Measurements from ENCODE around the gene SLC39A5.

SLC39A5 gene, protein sequence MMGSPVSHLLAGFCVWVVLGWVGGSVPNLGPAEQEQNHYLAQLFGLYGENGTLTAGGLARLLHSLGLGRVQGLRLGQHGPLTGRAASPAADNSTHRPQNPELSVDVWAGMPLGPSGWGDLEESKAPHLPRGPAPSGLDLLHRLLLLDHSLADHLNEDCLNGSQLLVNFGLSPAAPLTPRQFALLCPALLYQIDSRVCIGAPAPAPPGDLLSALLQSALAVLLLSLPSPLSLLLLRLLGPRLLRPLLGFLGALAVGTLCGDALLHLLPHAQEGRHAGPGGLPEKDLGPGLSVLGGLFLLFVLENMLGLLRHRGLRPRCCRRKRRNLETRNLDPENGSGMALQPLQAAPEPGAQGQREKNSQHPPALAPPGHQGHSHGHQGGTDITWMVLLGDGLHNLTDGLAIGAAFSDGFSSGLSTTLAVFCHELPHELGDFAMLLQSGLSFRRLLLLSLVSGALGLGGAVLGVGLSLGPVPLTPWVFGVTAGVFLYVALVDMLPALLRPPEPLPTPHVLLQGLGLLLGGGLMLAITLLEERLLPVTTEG

DNA sequence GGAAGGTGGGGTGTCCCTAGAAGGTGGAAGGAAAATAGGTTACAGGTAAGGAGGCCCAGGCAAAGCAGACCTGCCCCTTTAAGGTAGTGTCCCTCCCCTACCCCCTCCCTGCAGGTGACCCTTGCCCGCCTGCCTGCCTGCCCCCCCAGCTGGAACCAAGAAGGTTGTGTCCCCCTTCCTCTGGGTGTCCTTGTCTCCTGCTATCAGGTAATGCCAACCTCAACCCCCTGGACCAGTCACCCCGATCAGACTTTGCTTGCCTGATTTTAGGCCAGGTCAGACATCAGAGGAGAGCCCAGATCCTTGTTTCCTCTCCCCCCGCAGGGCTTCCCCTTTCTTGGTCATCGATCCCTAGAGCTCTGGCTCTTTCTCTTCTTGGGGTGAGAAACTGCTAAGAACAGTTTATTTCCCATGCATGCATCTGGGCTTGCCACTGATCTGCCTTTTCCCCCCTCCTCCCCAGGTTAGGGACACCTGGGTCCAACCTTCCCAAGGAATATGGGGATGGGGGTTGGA, at the start of gene SLC39A5:
Gene SLC39A5, plus strand, starts transcription at position 136 of the 516 bp plus-strand sequence. CDS start 1,224 bp downstream, outside the sequence.
- no peaks in the 10 kb centered on the region for H3K9me3 ChIP-seq (ENCODE audit: control insufficient read depth, insufficient read depth, low read depth, low read length)
- H3K27ac ChIP-seq (ENCODE audit: low read depth, low read length) = no peak within 1 kb of the TSS

DNA sequence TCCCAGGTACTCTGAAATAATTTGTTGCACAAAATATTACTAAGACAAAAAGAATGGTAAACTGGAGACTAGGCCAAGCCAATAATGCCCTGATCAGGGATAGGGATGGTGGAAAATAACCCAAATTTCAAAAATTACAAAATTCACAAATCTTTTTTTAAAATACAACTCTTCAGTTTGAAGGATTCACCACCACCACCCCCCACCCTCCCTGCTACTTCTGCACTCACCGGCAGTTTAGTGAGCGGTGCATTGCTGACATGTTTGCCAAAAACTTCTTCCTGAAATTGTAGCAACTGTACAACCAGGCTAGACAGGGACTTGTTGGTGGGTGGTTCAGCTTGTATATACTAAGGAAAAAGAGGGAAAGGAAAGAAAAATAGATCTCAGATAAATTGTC, 42.9 kb upstream of the SLC39A5 start:
- no peaks in the 10 kb centered on the region for H3K9me3 ChIP-seq (ENCODE audit: control insufficient read depth, insufficient read depth, low read depth, low read length)
- peaks cover 54% of the 10 kb centered on the region for H3K36me3 ChIP-seq (ENCODE audit: control insufficient read depth, insufficient read depth, low read length)
- H3K27ac ChIP-seq (ENCODE audit: low read depth, low read length) = no peak overlapping the region
- H3K9ac ChIP-seq (ENCODE audit: low read length) = no peak overlapping the region
- H3K4me1 ChIP-seq (ENCODE audit: control insufficient read depth, insufficient read depth, low read length) = peaks cover 17% of the 10 kb centered on the region
- no peak overlapping the region for H3K4me3 ChIP-seq (ENCODE audit: low read depth, low read length)
- H3K27me3 ChIP-seq (ENCODE audit: control insufficient read depth, insufficient read depth, low read length) = no peaks in the 10 kb centered on the region

More for the DNA sequence above, at the start of gene SLC39A5:
- Histone ChIP-seq H3K27me3 (ENCODE audit: control insufficient read depth, insufficient read depth, low read length) (no peaks in the 10 kb centered on the region), H3K9ac (ENCODE audit: low read length) (no peak within 1 kb of the TSS), H3K36me3 (ENCODE audit: control insufficient read depth, insufficient read depth, low read length) (peaks cover 3% of the 10 kb centered on the region; the same call in 1 of the 2 replicates), H3K4me1 (ENCODE audit: control insufficient read depth, insufficient read depth, low read length) (no peaks in the 10 kb centered on the region), H3K4me3 (ENCODE audit: low read depth, low read length) (no peak within 1 kb of the TSS)

DNA sequence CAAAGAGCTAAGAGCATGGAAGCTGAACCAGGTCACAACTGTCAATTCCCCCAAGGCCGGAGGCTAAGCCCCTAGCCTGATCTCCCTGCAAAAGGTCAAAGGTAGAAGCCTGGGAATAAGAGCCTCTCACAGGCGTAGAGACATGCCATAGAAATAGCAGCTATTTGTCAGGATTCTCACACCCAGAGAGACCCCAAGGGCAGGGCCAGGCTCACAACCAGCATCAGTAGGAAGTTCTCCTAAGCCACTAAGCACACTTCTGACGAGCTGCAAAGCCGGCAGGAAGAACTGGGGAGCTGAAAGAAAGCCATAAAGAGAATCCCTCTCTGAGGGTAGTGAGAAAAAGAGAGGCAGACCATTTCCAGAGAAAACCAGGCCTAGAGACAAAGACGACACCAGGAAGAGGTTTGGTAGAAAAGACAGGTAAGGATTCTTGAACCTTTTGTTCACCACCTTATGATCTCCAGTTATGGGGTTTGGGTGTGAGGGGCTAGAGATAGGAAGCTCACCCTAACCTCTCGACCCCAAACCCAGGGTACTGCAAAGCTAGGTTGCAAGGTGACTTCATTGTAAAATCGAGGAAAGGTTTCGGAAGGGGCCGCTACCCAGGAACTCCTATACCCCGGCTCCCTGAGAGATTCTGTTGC, 41.6 kb upstream of the SLC39A5 start:
- Histone ChIP-seq H3K9ac (ENCODE audit: low read length) (peak overlapping the region; percentile 88), H3K27ac (ENCODE audit: low read depth, low read length) (peak overlapping the region; percentile 80), H3K9me3 (ENCODE audit: control insufficient read depth, insufficient read depth, low read depth, low read length) (no peaks in the 10 kb centered on the region), H3K27me3 (ENCODE audit: control insufficient read depth, insufficient read depth, low read length) (no peaks in the 10 kb centered on the region), H3K4me3 (ENCODE audit: low read depth, low read length) (peak overlapping the region; percentile 90), H3K36me3 (ENCODE audit: control insufficient read depth, insufficient read depth, low read length) (peaks cover 43% of the 10 kb centered on the region), H3K4me1 (ENCODE audit: control insufficient read depth, insufficient read depth, low read length) (peaks cover 17% of the 10 kb centered on the region)

DNA sequence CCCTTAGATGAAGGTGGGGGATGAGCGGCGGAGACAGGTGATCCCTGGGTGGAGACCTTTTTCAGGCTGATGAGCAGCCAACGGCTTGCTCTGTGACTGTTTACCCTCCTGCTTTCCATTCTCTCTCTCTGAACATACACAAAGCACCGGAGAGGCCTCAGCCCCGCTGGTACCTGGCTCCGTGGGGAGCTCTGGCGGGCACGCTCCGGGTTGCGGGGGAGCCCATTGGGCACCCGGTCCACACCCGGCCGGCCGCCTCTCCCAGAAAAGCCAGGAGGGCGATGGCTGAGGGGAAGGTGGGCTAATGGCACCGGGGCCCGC, 41.1 kb upstream of the SLC39A5 start:
- Histone ChIP-seq H3K27me3 (ENCODE audit: control insufficient read depth, insufficient read depth, low read length) (no peaks in the 10 kb centered on the region), H3K9me3 (ENCODE audit: control insufficient read depth, insufficient read depth, low read depth, low read length) (no peaks in the 10 kb centered on the region), H3K27ac (ENCODE audit: low read depth, low read length) (peak overlapping the region; percentile 80), H3K4me3 (ENCODE audit: low read depth, low read length) (peak overlapping the region; percentile 90), H3K9ac (ENCODE audit: low read length) (peak overlapping the region; percentile 88), H3K36me3 (ENCODE audit: control insufficient read depth, insufficient read depth, low read length) (peaks cover 38% of the 10 kb centered on the region), H3K4me1 (ENCODE audit: control insufficient read depth, insufficient read depth, low read length) (peaks cover 17% of the 10 kb centered on the region)

DNA sequence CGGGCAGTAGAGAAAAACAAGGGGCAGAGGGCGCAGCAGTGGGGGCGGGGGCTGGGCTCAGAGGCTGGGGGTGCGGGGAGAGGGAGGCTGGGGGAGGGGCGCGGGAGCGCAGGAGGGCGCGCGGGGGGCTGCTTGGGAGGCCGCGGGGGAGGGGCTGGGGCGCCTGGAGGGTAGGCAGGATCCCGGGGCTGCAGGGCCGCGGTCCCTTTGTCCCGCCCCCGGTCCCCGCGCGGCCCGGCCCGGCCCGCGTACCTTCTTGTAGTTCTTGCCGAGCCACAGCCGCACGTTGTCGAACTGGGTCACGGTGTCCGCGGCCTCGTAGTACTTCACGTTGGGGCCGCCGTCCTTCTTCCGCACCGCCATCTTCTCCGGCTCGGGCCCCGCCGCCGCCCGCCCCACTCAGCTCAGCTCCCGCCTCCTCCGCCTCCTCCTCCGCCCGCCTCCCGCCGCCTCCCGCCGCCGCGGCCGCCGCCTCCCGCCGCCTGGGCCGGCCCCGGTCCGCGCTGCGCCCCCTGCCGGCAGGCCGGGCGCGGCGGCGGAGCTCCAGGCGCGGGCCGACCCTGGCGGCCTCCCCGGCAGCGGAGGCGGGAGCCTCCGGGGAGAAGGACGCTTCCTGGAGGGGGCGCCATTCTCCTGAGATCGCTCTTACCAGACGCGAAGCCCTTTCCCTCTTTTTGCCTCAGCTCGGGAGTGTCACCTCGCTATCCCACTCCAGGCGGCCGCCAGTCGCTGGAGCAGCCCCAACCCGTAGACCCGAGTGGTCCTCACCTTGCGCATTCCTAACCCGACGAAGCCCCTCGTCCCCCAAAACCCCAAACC, 40.5 kb upstream of the SLC39A5 start, which contains the start of gene SMARCC2:
Gene SMARCC2, minus strand, starts transcription at position 385 of the 819 bp plus-strand sequence. Its CDS starts 22 bp downstream, at position 363.
- no peaks in the 10 kb centered on the region for H3K9me3 ChIP-seq (ENCODE audit: control insufficient read depth, insufficient read depth, low read depth, low read length)
- H3K36me3 ChIP-seq (ENCODE audit: control insufficient read depth, insufficient read depth, low read length) = peaks cover 33% of the 10 kb centered on the region
- peak within 1 kb of the TSS; percentile 80 for H3K27ac ChIP-seq (ENCODE audit: low read depth, low read length)
- H3K4me3 ChIP-seq (ENCODE audit: low read depth, low read length) = peak within 1 kb of the TSS; percentile 90
- H3K27me3 ChIP-seq (ENCODE audit: control insufficient read depth, insufficient read depth, low read length) = no peaks in the 10 kb centered on the region
- H3K9ac ChIP-seq (ENCODE audit: low read length) = peak within 1 kb of the TSS; percentile 88
- H3K4me1 ChIP-seq (ENCODE audit: control insufficient read depth, insufficient read depth, low read length) = peaks cover 17% of the 10 kb centered on the region

DNA sequence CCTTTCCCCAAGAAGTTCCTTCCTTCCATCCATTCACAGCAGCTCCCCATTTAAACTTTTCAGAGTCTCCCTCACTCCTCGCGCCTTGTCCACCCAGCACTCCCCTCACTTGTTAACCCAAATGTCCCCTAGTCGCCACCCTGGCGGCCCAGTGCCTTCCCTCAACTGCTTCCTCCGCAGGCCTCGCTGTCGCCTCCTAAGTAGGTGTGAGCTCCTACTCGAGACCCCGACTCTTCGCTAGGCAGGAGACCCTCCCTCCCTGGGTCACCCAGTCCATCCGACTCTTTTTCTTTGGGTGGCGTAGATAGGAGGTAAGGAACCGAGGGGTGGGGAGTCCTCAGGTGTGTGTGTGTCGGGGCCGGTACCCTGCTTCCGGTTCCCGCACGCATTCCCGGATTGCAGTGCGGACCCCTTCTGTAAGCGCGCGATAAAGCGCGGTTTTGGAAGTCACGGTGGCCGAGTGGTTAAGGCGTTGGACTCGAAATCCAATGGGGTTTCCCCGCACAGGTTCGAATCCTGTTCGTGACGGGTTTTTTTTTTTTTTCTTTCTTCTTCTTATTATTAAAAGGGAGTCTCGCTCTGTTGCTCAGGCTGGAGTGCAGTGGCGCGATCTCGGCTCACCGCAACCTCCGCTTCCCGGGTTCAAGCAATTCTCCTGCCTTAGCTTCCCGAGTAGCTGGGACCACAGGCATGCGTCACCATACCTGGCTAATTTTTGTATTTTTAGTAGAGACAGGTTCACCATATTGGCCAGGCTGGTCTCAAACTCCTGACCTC, 39.7 kb upstream of the SLC39A5 start:
- Histone ChIP-seq H3K27ac (ENCODE audit: low read depth, low read length) (peak overlapping the region; percentile 48; the same call in 1 of the 2 replicates), H3K9me3 (ENCODE audit: control insufficient read depth, insufficient read depth, low read depth, low read length) (no peaks in the 10 kb centered on the region), H3K4me3 (ENCODE audit: low read depth, low read length) (peak overlapping the region; percentile 90), H3K36me3 (ENCODE audit: control insufficient read depth, insufficient read depth, low read length) (peaks cover 25% of the 10 kb centered on the region), H3K27me3 (ENCODE audit: control insufficient read depth, insufficient read depth, low read length) (no peaks in the 10 kb centered on the region), H3K9ac (ENCODE audit: low read length) (peak overlapping the region; percentile 88), H3K4me1 (ENCODE audit: control insufficient read depth, insufficient read depth, low read length) (peaks cover 17% of the 10 kb centered on the region)

DNA sequence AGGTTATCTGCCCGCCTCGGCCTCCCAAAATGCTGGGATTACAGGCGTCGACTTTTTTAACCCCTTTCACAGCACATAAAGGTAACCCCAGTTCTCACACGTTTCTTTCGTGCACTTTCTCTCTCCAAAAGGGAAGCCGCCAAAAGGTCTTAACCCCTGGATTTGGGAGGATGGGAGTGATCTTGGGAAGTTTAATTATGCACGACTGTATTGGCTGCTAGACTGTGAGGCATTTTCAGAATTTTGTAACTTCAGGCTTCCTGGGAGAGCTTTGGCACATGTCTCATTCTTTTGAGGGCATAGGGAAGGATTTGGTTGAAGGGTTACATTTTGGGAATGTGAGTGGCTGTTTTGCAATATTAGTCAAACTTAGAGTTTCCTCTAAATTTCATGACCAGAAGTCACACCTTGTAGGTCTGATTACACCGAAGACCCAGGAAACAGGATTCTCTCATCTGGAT, 39.1 kb upstream of the SLC39A5 start:
- H3K9ac ChIP-seq (ENCODE audit: low read length) = peak overlapping the region; percentile 34
- no peak overlapping the region for H3K27ac ChIP-seq (ENCODE audit: low read depth, low read length)
- H3K4me1 ChIP-seq (ENCODE audit: control insufficient read depth, insufficient read depth, low read length) = peaks cover 17% of the 10 kb centered on the region
- no peaks in the 10 kb centered on the region for H3K9me3 ChIP-seq (ENCODE audit: control insufficient read depth, insufficient read depth, low read depth, low read length)
- H3K4me3 ChIP-seq (ENCODE audit: low read depth, low read length) = peak overlapping the region; percentile 90
- no peaks in the 10 kb centered on the region for H3K27me3 ChIP-seq (ENCODE audit: control insufficient read depth, insufficient read depth, low read length)
- H3K36me3 ChIP-seq (ENCODE audit: control insufficient read depth, insufficient read depth, low read length) = peaks cover 19% of the 10 kb centered on the region

DNA sequence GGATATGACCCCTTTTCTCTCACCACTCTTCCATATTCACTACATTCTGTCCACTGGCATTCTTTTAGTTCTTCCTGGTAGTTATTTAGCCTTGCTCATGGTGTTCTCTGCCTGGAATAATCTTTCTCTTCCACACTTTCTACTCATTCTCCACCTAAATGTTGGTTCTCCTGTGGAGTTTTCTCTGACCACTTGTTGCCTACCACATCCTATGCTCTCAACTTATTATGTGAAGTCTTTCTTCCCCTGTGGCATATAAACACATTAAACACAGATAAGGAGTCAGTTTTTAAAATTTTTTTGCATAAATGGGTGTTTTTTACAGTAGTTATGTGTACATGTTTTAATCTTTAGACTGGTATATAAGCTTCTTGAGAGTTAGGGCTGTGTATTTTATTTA, 37.3 kb upstream of the SLC39A5 start:
- H3K36me3 ChIP-seq (ENCODE audit: control insufficient read depth, insufficient read depth, low read length) = peaks cover 8% of the 10 kb centered on the region; the same call in 1 of the 2 replicates
- no peaks in the 10 kb centered on the region for H3K9me3 ChIP-seq (ENCODE audit: control insufficient read depth, insufficient read depth, low read depth, low read length)
- H3K27me3 ChIP-seq (ENCODE audit: control insufficient read depth, insufficient read depth, low read length) = no peaks in the 10 kb centered on the region
- no peak overlapping the region for H3K4me3 ChIP-seq (ENCODE audit: low read depth, low read length)
- peaks cover 20% of the 10 kb centered on the region for H3K4me1 ChIP-seq (ENCODE audit: control insufficient read depth, insufficient read depth, low read length)
- no peak overlapping the region for H3K9ac ChIP-seq (ENCODE audit: low read length)
- H3K27ac ChIP-seq (ENCODE audit: low read depth, low read length) = no peak overlapping the region

DNA sequence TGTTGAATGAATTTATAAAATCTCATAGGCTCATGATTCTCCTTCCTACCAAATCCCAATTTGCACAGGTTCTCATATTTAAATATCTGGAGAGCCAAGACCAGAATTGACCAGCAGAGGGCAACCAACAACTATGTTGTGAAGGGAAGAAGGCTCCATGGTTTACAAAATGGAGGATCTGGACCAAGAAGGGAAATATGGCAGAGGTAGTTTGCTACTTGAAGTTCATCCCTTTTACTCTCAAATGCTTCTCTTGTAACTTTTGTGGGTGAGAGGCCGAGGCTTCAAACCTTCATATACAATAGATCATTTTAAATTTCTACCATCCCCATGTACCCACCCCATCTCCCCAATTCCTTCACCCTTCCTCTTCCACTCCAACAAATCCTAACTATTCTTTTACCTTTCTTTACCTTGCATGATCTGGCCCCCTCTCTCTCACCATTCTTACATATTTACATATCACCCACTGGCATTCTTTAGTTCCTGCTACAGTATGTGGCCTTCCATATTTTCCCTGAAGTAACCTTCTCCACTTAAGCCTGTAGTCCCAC, 36.7 kb upstream of the SLC39A5 start:
- H3K27ac ChIP-seq (ENCODE audit: low read depth, low read length) = no peak overlapping the region
- H3K4me1 ChIP-seq (ENCODE audit: control insufficient read depth, insufficient read depth, low read length) = peaks cover 16% of the 10 kb centered on the region
- peaks cover 5% of the 10 kb centered on the region; the same call in 1 of the 2 replicates for H3K36me3 ChIP-seq (ENCODE audit: control insufficient read depth, insufficient read depth, low read length)
- no peaks in the 10 kb centered on the region for H3K27me3 ChIP-seq (ENCODE audit: control insufficient read depth, insufficient read depth, low read length)
- H3K4me3 ChIP-seq (ENCODE audit: low read depth, low read length) = no peak overlapping the region
- no peak overlapping the region for H3K9ac ChIP-seq (ENCODE audit: low read length)
- no peaks in the 10 kb centered on the region for H3K9me3 ChIP-seq (ENCODE audit: control insufficient read depth, insufficient read depth, low read depth, low read length)
